Activated naive CD8-positive, alpha-beta T cell treated with anti-CD3 and anti-CD28 coated beads for 36 hours (primary cell): ENCODE measurements around the gene NSUN3. TPM values are rescaled to one million over a fixed set of nuclear protein-coding genes. Genes with fewer than 3 reads are reported as not detected.

Experiments
- DNase-seq: peaks from one replicate; pipeline ENCODE4 v3.0.0; 2021
- H3K27ac Mint-ChIP-seq: one replicate; pipeline ENCODE4 v1.8.0; 2022; ENCODE audit warnings: mild to moderate bottlenecking, moderate library complexity, mixed read lengths
- H3K27me3 Mint-ChIP-seq: one replicate; pipeline ENCODE4 v1.8.0; 2022; ENCODE audit warnings: mild to moderate bottlenecking, mixed read lengths
- H3K36me3 Mint-ChIP-seq: one replicate; pipeline ENCODE4 v1.8.0; 2021; ENCODE audit warnings: mild to moderate bottlenecking, mixed read lengths
- H3K4me1 Mint-ChIP-seq: one replicate; pipeline ENCODE4 v1.8.0; 2021; ENCODE audit warnings: mixed read lengths
- H3K4me3 Mint-ChIP-seq: one replicate; pipeline ENCODE4 v1.8.0; 2022; ENCODE audit warnings: mild to moderate bottlenecking, moderate library complexity, mixed read lengths
- H3K9me3 Mint-ChIP-seq: one replicate; pipeline ENCODE4 v1.8.0; 2022; ENCODE audit warnings: mixed read lengths
- total RNA-seq, 2 experiments: library from RNA; stranded (reverse); gene quantifications; one replicate each; pipeline ENCODE4 v1.2.3, GENCODE V29; 2021

Gene NSUN3
- total RNA-seq, 2 experiments from 2014 or later: 13.2 to 13.5 TPM

DNA sequence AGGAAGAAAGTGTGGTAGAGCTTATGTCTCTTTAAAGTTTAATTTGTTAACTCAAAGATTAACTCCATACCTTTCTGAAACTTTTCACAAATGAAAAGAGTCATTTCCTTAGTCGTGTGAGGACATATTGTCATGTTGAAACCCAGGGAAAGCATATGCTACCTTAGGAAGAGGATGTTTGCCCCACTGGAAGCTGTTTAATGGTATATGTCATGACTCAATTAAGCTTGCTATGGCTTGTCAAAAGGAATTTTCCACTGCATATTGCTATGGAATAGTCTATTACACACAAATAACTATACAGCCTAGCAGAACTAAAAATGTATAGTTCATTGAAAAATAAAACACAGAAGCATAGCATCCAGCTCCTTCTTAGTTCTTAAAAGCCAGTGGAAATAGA is 69.9 kb downstream of the NSUN3 start:
- Mint-ChIP-seq H3K36me3 (peaks cover 8% of the 10 kb centered on the region), H3K4me3 (no peak overlapping the region), H3K27me3 (no peaks in the 10 kb centered on the region), H3K4me1 (peaks cover 5% of the 10 kb centered on the region), H3K27ac (no peak overlapping the region), H3K9me3 (no peaks in the 10 kb centered on the region)
- no peak for DNase-seq

GRCh38 chr3:94136133-94136532 is 73.3 kb downstream of the NSUN3 start:
- Mint-ChIP-seq H3K27ac (no peak overlapping the region), H3K36me3 (no peaks in the 10 kb centered on the region), H3K27me3 (no peaks in the 10 kb centered on the region), H3K9me3 (no peaks in the 10 kb centered on the region), H3K4me3 (no peak overlapping the region), H3K4me1 (peaks cover 3% of the 10 kb centered on the region)
- no peak for DNase-seq

DNA sequence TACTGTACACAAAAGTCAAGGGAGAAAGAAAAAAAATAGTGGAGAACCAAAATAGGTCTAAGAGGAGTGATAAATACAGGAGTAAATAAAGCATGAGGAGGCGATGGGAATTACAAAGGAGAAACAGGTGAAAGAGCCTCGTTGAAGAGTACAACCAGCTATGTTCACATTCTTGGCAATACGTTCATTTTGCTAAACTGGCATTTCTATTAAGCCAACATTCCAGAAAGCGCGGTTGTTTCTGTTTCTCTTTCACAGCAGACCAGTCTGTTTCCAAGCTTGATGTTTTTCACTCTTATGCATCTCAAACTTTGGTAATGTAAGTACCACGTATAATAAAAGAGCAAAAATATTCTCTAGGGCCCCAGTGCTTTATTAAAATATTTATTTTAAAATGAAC is 74.5 kb downstream of the NSUN3 start:
- Mint-ChIP-seq H3K9me3 (no peaks in the 10 kb centered on the region), H3K36me3 (no peaks in the 10 kb centered on the region), H3K27ac (no peak overlapping the region), H3K4me3 (no peak overlapping the region), H3K4me1 (no peaks in the 10 kb centered on the region), H3K27me3 (no peaks in the 10 kb centered on the region)
- DNase-seq: no peak

DNA sequence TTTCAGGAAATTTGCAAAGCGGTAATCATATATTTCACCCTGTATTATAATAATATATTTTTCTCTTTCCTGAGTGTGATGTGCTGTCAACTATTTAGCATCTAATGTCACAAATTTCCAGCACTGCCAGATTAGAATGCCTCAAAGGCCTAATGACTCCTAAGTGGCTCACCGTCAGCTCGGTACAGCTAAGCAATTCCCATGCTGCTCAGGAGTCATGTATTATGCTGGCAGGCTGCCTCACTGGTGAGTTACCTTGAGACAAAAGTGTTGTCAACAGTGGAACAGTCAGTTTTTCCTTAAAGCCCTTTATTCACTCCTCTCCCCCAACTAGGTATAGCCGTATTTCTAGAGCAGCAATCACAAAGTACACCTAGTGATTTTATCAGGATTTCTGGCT is 83.6 kb downstream of the NSUN3 start:
- DNase-seq: no peak
- H3K9me3 Mint-ChIP-seq: no peaks in the 10 kb centered on the region
- H3K4me3 Mint-ChIP-seq: no peak overlapping the region

DNA sequence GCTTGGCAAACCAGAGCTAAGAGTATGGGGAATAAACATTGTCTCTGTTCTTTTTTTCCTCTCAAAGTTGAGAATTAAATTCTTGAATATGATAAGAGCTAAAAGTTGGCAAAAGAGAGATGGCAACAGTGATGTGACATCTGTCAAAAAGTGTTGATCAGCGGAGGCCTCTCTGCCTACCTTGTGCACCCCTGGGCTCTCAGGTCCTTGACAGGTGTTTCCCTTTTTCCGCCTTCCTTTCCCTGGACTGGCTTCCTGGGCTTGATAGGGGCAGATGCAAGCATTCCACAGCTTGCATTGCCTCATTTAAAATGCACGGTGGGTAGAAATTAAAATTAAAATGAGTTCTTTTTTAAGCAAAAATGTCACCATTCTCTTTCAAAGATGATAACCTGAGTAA is 84.2 kb downstream of the NSUN3 start:
- DNase-seq: no peak
- H3K36me3 Mint-ChIP-seq: no peaks in the 10 kb centered on the region
- H3K27me3 Mint-ChIP-seq: peaks cover 15% of the 10 kb centered on the region
- H3K9me3 Mint-ChIP-seq: no peaks in the 10 kb centered on the region
- H3K27ac Mint-ChIP-seq: no peak overlapping the region
- no peak overlapping the region for H3K4me3 Mint-ChIP-seq
- H3K4me1 Mint-ChIP-seq: no peaks in the 10 kb centered on the region

More for the DNA sequence above, 83.6 kb downstream of the NSUN3 start:
- Mint-ChIP-seq H3K36me3 (no peaks in the 10 kb centered on the region), H3K27ac (no peak overlapping the region), H3K4me1 (no peaks in the 10 kb centered on the region), H3K27me3 (peaks cover 15% of the 10 kb centered on the region)

DNA sequence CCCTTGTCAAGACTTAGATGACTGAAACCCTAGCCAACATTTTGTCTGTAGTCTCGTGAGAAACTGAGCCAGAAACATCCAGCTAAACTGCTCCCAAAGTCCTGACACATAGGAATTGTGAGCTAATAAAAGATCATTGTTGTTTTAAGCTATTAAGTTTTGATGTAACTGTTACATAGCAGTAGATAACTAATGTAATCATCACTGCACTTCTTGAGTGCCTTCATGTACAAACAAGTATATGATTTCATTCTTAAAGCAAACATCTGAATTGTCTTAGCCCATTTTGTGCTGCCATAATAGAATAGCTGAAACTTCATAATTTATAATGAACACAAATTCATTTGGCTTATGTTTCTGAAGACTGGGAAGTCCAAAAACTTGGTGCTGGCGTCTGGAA is 87.3 kb downstream of the NSUN3 start:
- Mint-ChIP-seq H3K27me3 (peaks cover 15% of the 10 kb centered on the region), H3K27ac (no peak overlapping the region), H3K9me3 (no peaks in the 10 kb centered on the region), H3K4me3 (no peak overlapping the region), H3K36me3 (no peaks in the 10 kb centered on the region), H3K4me1 (no peaks in the 10 kb centered on the region)
- DNase-seq: no peak

DNA sequence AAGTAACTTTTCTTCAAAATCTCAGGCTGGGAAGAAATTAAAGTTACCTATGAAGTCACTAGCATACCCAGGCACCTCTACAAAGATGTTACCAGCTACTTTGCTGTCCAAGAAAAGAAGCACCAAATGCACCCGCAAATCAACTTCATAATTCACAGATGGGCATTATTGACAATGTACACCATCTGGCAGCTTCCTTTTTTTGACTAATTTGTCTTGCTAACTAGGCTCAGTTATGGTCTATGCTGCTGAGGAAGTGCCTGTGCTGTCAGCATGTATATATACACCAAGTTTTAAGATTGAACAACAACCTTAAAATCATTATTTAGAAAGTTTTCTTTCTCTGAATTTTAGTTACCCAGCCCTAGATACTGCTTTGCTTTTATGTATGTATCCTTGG is 93.8 kb downstream of the NSUN3 start:
- no peaks in the 10 kb centered on the region for H3K4me1 Mint-ChIP-seq
- H3K27ac Mint-ChIP-seq: no peak overlapping the region

GRCh38 chr3:94158512-94158911 is 95.7 kb downstream of the NSUN3 start:
- Mint-ChIP-seq H3K4me3 (no peak overlapping the region), H3K27me3 (peaks cover 6% of the 10 kb centered on the region), H3K36me3 (no peaks in the 10 kb centered on the region), H3K9me3 (no peaks in the 10 kb centered on the region), H3K4me1 (no peaks in the 10 kb centered on the region), H3K27ac (no peak overlapping the region)
- no peak for DNase-seq

More for the DNA sequence above, 93.8 kb downstream of the NSUN3 start:
- Mint-ChIP-seq H3K36me3 (no peaks in the 10 kb centered on the region), H3K4me3 (no peak overlapping the region), H3K27me3 (peaks cover 6% of the 10 kb centered on the region), H3K9me3 (no peaks in the 10 kb centered on the region)
- no peak for DNase-seq

DNA sequence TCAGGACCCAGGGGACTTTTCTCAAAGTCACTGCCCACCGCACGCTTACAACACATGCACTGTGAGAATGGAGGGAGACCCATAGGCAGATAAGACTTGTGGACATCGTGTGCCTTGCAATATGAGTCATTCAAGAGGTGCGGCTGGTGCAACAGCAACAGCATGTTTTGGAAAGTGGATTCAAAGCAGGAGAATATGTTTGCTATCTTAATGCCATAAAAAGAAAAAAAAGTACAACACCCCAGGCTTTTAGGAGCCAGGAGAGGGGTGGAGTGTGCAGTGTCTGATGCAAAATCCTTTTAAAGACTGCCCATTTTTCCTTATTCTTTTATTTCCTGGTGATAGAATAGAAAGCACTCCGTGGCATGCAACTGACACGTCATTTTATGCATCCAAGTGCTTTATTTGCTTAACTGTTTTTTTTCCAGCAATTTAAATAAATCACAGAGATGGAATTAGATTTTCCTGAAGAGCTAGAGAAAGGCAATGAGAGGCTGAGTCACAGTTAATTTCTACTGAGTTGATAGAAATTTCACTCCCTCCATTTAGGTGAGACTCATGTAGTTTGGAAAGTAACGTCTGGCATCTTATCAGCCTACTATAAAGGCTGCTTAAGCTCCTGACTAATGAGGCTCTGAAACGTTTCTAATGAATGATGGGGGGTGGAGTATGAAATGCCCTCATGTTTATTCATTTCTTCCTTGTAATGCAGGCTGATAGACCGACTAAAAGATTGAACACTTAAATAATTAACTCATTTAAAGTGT is 96.4 kb downstream of the NSUN3 start:
- no peak for DNase-seq
- H3K4me1 Mint-ChIP-seq: no peaks in the 10 kb centered on the region
- H3K4me3 Mint-ChIP-seq: no peak overlapping the region
- H3K36me3 Mint-ChIP-seq: no peaks in the 10 kb centered on the region
- H3K9me3 Mint-ChIP-seq: no peaks in the 10 kb centered on the region
- peaks cover 6% of the 10 kb centered on the region for H3K27me3 Mint-ChIP-seq
- H3K27ac Mint-ChIP-seq: no peak overlapping the region

DNA sequence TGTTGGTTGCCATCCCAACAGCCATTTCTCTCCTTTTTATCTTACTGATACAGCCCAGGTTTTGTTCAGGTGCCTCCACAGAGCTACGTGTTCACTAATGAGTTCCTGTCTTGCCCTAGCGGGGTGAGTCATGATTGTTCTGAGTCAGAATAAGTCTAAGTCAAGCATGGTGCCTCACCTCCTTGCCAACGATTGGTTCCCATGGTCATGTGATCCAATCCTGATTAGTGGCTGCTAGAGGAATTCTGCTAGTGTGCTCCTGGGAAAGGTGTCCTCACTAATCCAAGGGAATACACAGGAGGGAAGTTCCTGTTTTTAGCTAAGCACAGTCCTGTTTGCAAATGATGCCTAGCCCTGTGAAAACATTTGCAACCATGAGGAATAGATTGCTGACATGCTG is 99.8 kb downstream of the NSUN3 start:
- Mint-ChIP-seq H3K4me1 (no peaks in the 10 kb centered on the region), H3K36me3 (no peaks in the 10 kb centered on the region), H3K4me3 (no peak overlapping the region), H3K27me3 (peaks cover 6% of the 10 kb centered on the region), H3K27ac (no peak overlapping the region), H3K9me3 (no peaks in the 10 kb centered on the region)
- DNase-seq: no peak

DNA sequence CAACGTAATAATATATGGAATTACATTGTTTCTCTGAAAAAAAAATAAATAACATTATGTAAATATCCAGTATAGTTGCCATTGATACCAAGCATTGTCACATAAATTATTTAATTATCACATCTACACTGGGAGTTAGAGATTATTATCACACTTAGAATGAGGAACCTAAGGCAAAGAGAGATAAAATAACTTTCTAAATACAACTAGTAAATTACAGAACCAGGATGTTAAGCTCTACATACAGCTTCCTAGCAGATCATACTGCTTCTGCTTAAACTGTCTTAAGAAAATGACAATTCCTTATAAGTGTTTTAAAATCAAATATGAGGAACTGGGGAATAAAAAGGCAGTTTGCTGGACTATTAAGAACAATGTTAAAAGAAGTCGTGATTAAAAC is 104.5 kb downstream of the NSUN3 start:
- no peak overlapping the region for H3K4me3 Mint-ChIP-seq
- no peak for DNase-seq
- H3K36me3 Mint-ChIP-seq: no peaks in the 10 kb centered on the region
- H3K27ac Mint-ChIP-seq: no peak overlapping the region
- no peaks in the 10 kb centered on the region for H3K9me3 Mint-ChIP-seq
- no peaks in the 10 kb centered on the region for H3K4me1 Mint-ChIP-seq
- peaks cover 3% of the 10 kb centered on the region for H3K27me3 Mint-ChIP-seq

DNA sequence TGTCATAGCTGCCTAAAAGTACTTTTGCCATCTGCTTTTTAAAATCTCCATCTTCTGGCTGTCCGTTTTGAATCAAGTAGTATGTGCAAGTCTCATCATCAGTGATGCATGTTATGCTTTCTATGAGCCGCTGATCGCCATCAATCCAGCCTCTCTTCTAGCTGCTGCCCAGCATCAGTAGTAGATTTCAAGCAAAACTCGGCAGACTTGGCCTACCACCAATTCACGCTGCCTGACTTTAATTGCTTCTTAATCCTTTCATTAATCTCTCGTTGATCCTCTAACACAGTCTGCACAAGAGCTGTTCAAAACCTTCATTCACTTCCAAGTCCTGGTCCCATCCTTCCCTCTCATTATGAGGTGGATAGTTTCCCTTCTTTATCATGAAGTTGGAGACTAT is 104.9 kb downstream of the NSUN3 start:
- H3K27ac Mint-ChIP-seq: no peak overlapping the region
- no peak for DNase-seq
- H3K36me3 Mint-ChIP-seq: no peaks in the 10 kb centered on the region
- no peaks in the 10 kb centered on the region for H3K9me3 Mint-ChIP-seq
- H3K4me3 Mint-ChIP-seq: no peak overlapping the region
- H3K27me3 Mint-ChIP-seq: peaks cover 6% of the 10 kb centered on the region
- no peaks in the 10 kb centered on the region for H3K4me1 Mint-ChIP-seq

GRCh38 chr3:94171954-94172353 is 109.1 kb downstream of the NSUN3 start:
- H3K27me3 Mint-ChIP-seq: peaks cover 7% of the 10 kb centered on the region
- H3K4me1 Mint-ChIP-seq: no peaks in the 10 kb centered on the region
- no peak overlapping the region for H3K4me3 Mint-ChIP-seq
- no peak overlapping the region for H3K27ac Mint-ChIP-seq
- DNase-seq: no peak
- no peaks in the 10 kb centered on the region for H3K9me3 Mint-ChIP-seq
- H3K36me3 Mint-ChIP-seq: no peaks in the 10 kb centered on the region

GRCh38 chr3:94172695-94173310 is 109.9 kb downstream of the NSUN3 start:
- H3K27ac Mint-ChIP-seq: no peak overlapping the region
- no peak for DNase-seq
- H3K36me3 Mint-ChIP-seq: no peaks in the 10 kb centered on the region
- peaks cover 7% of the 10 kb centered on the region for H3K27me3 Mint-ChIP-seq
- H3K4me3 Mint-ChIP-seq: no peak overlapping the region
- H3K4me1 Mint-ChIP-seq: no peaks in the 10 kb centered on the region
- no peaks in the 10 kb centered on the region for H3K9me3 Mint-ChIP-seq

DNA sequence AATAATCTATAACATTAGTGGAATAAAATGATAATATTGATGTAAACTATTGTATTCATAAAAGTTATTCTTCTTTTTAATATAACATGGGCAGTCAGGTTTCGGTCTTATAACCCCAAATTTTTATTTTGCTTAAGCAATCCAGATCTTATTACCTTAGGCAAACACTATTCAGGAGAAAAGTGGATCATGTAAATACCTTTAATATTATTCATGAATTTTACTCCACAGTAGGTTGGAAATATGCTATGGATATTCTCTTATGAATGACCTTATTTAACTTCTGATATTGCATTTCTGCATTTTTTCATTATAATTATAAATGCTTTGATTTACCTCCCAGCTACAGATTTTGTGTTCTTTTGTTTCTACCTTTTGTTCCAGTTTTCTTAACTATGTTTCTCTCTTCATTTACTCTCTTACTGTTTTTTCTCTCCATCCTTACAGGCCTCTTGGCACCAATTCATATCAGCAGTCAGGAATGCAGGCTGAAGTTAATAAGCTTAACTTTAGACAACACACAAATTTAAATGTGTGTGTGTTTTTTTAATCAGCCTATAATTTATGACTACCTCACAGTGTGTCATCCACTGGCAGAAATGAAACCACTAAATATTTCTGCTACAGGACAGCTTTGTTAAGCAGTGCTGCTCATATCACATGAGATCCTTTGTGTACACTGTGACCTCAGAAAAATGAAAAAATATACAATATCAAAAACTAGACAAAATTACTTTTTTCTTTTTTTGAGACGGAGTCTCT is 111.0 kb downstream of the NSUN3 start:
- Mint-ChIP-seq H3K4me1 (no peaks in the 10 kb centered on the region), H3K9me3 (no peaks in the 10 kb centered on the region), H3K4me3 (no peak overlapping the region), H3K27ac (no peak overlapping the region), H3K27me3 (peaks cover 7% of the 10 kb centered on the region), H3K36me3 (no peaks in the 10 kb centered on the region)
- no peak for DNase-seq
